ENCODE results near the gene CHMP4B.

CHMP4B gene

GRCh38 chr20:33798444-33798843, 12.7 kb upstream of the CHMP4B start:
- Histone ChIP-seq H3K79me2 (ENCODE audit: control insufficient read depth, insufficient read depth, low read length, unreplicated experiment) (no peaks in the 10 kb centered on the region), H3K36me3 (ENCODE audit: insufficient read depth, low read length) (no peaks in the 10 kb centered on the region), H3K4me3 (ENCODE audit: low read depth, low read length) (no peak overlapping the region), H2AFZ (ENCODE audit: low read length, unreplicated experiment) (no peak overlapping the region), H3K27ac (ENCODE audit: low read depth, low read length) (no peak overlapping the region), H3K4me1 (ENCODE audit: control insufficient read depth, insufficient read depth, low read length, unreplicated experiment) (peaks cover 2% of the 10 kb centered on the region), H3K27me3 (ENCODE audit: insufficient read depth, low read length) (no peaks in the 10 kb centered on the region)

GRCh38 chr20:33803921-33804337, 7.2 kb upstream of the CHMP4B start:
- peaks cover 13% of the 10 kb centered on the region for H3K4me1 ChIP-seq (ENCODE audit: control insufficient read depth, insufficient read depth, low read length, unreplicated experiment)
- H2AFZ ChIP-seq (ENCODE audit: low read length, unreplicated experiment): peak overlapping the region; percentile 86
- 0 out of 2 replicates have a peak overlapping the region, but pooled peaks have one; percentile 7 for H3K4me3 ChIP-seq (ENCODE audit: low read depth, low read length)
- no peaks in the 10 kb centered on the region for H3K79me2 ChIP-seq (ENCODE audit: control insufficient read depth, insufficient read depth, low read length, unreplicated experiment)
- H3K27ac ChIP-seq (ENCODE audit: low read depth, low read length): peak overlapping the region; percentile 78
- no peaks in the 10 kb centered on the region for H3K27me3 ChIP-seq (ENCODE audit: insufficient read depth, low read length)
- H3K36me3 ChIP-seq (ENCODE audit: insufficient read depth, low read length): no peaks in the 10 kb centered on the region

- H3K4me3 ChIP-seq (ENCODE audit: low read depth, low read length): no peak overlapping the region
- H3K79me2 ChIP-seq (ENCODE audit: control insufficient read depth, insufficient read depth, low read length, unreplicated experiment): peaks cover 22% of the 10 kb centered on the region
- H3K27ac ChIP-seq (ENCODE audit: low read depth, low read length): no peak overlapping the region
- H2AFZ ChIP-seq (ENCODE audit: low read length, unreplicated experiment): no peak overlapping the region
- H3K4me1 ChIP-seq (ENCODE audit: control insufficient read depth, insufficient read depth, low read length, unreplicated experiment): peaks cover 16% of the 10 kb centered on the region
- H3K36me3 ChIP-seq (ENCODE audit: insufficient read depth, low read length): no peaks in the 10 kb centered on the region
- H3K27me3 ChIP-seq (ENCODE audit: insufficient read depth, low read length): no peaks in the 10 kb centered on the region
These were observed 2.8 kb upstream of the CHMP4B start for GRCh38 chr20:33808388-33808787.

- H3K4me3 ChIP-seq (ENCODE audit: low read depth, low read length): no peak overlapping the region
- H3K36me3 ChIP-seq (ENCODE audit: insufficient read depth, low read length): no peaks in the 10 kb centered on the region
- no peak overlapping the region for H3K27ac ChIP-seq (ENCODE audit: low read depth, low read length)
- no peak overlapping the region for H2AFZ ChIP-seq (ENCODE audit: low read length, unreplicated experiment)
- no peaks in the 10 kb centered on the region for H3K27me3 ChIP-seq (ENCODE audit: insufficient read depth, low read length)
- peaks cover 40% of the 10 kb centered on the region for H3K79me2 ChIP-seq (ENCODE audit: control insufficient read depth, insufficient read depth, low read length, unreplicated experiment)
- H3K4me1 ChIP-seq (ENCODE audit: control insufficient read depth, insufficient read depth, low read length, unreplicated experiment): peaks cover 4% of the 10 kb centered on the region
These were observed 889 bp upstream of the CHMP4B start for GRCh38 chr20:33810259-33810658.

GRCh38 chr20:33811776-33812151, 616 bp downstream of the CHMP4B start:
- peak overlapping the region; percentile 90 for H3K4me3 ChIP-seq (ENCODE audit: low read depth, low read length)
- peak overlapping the region; percentile 66 for H2AFZ ChIP-seq (ENCODE audit: low read length, unreplicated experiment)
- no peaks in the 10 kb centered on the region; the same call in 1 of the 2 replicates for H3K36me3 ChIP-seq (ENCODE audit: insufficient read depth, low read length)
- H3K79me2 ChIP-seq (ENCODE audit: control insufficient read depth, insufficient read depth, low read length, unreplicated experiment): peaks cover 55% of the 10 kb centered on the region
- H3K27me3 ChIP-seq (ENCODE audit: insufficient read depth, low read length): no peaks in the 10 kb centered on the region
- peak overlapping the region; percentile 96 for H3K27ac ChIP-seq (ENCODE audit: low read depth, low read length)
- H3K4me1 ChIP-seq (ENCODE audit: control insufficient read depth, insufficient read depth, low read length, unreplicated experiment): peaks cover 4% of the 10 kb centered on the region

- Histone ChIP-seq H3K36me3 (ENCODE audit: insufficient read depth, low read length) (no peaks in the 10 kb centered on the region; the same call in 1 of the 2 replicates), H2AFZ (ENCODE audit: low read length, unreplicated experiment) (peak overlapping the region; percentile 66), H3K79me2 (ENCODE audit: control insufficient read depth, insufficient read depth, low read length, unreplicated experiment) (peaks cover 61% of the 10 kb centered on the region), H3K4me1 (ENCODE audit: control insufficient read depth, insufficient read depth, low read length, unreplicated experiment) (peaks cover 4% of the 10 kb centered on the region), H3K4me3 (ENCODE audit: low read depth, low read length) (peak overlapping the region; percentile 90), H3K27me3 (ENCODE audit: insufficient read depth, low read length) (no peaks in the 10 kb centered on the region), H3K27ac (ENCODE audit: low read depth, low read length) (peak overlapping the region; percentile 96)
These were observed 1.2 kb downstream of the CHMP4B start for GRCh38 chr20:33812152-33812849.

- peak overlapping the region; percentile 90 for H3K4me3 ChIP-seq (ENCODE audit: low read depth, low read length)
- peaks cover 67% of the 10 kb centered on the region for H3K79me2 ChIP-seq (ENCODE audit: control insufficient read depth, insufficient read depth, low read length, unreplicated experiment)
- H3K27me3 ChIP-seq (ENCODE audit: insufficient read depth, low read length): no peaks in the 10 kb centered on the region
- H3K4me1 ChIP-seq (ENCODE audit: control insufficient read depth, insufficient read depth, low read length, unreplicated experiment): peaks cover 4% of the 10 kb centered on the region
- peak overlapping the region; percentile 96 for H3K27ac ChIP-seq (ENCODE audit: low read depth, low read length)
- no peak overlapping the region for H2AFZ ChIP-seq (ENCODE audit: low read length, unreplicated experiment)
- no peaks in the 10 kb centered on the region; the same call in 1 of the 2 replicates for H3K36me3 ChIP-seq (ENCODE audit: insufficient read depth, low read length)
These were observed 1.8 kb downstream of the CHMP4B start for GRCh38 chr20:33812908-33813462.

GRCh38 chr20:33814238-33814712, 3.1 kb downstream of the CHMP4B start:
- no peaks in the 10 kb centered on the region; the same call in 1 of the 2 replicates for H3K36me3 ChIP-seq (ENCODE audit: insufficient read depth, low read length)
- H3K4me3 ChIP-seq (ENCODE audit: low read depth, low read length): no peak overlapping the region
- peaks cover 4% of the 10 kb centered on the region for H3K4me1 ChIP-seq (ENCODE audit: control insufficient read depth, insufficient read depth, low read length, unreplicated experiment)
- H2AFZ ChIP-seq (ENCODE audit: low read length, unreplicated experiment): no peak overlapping the region
- peaks cover 80% of the 10 kb centered on the region for H3K79me2 ChIP-seq (ENCODE audit: control insufficient read depth, insufficient read depth, low read length, unreplicated experiment)
- H3K27me3 ChIP-seq (ENCODE audit: insufficient read depth, low read length): no peaks in the 10 kb centered on the region
- no peak overlapping the region for H3K27ac ChIP-seq (ENCODE audit: low read depth, low read length)

GRCh38 chr20:33815671-33816070, 4.5 kb downstream of the CHMP4B start:
- no peaks in the 10 kb centered on the region; the same call in 1 of the 2 replicates for H3K36me3 ChIP-seq (ENCODE audit: insufficient read depth, low read length)

GRCh38 chr20:33816191-33816590, 5.0 kb downstream of the CHMP4B start:
- Histone ChIP-seq H2AFZ (ENCODE audit: low read length, unreplicated experiment) (no peak overlapping the region), H3K27ac (ENCODE audit: low read depth, low read length) (no peak overlapping the region), H3K4me1 (ENCODE audit: control insufficient read depth, insufficient read depth, low read length, unreplicated experiment) (peaks cover 4% of the 10 kb centered on the region), H3K36me3 (ENCODE audit: insufficient read depth, low read length) (no peaks in the 10 kb centered on the region; the same call in 1 of the 2 replicates), H3K27me3 (ENCODE audit: insufficient read depth, low read length) (no peaks in the 10 kb centered on the region), H3K79me2 (ENCODE audit: control insufficient read depth, insufficient read depth, low read length, unreplicated experiment) (peaks cover 96% of the 10 kb centered on the region), H3K4me3 (ENCODE audit: low read depth, low read length) (no peak overlapping the region)

More at GRCh38 chr20:33815671-33816070, 4.5 kb downstream of the CHMP4B start:
- Histone ChIP-seq H2AFZ (ENCODE audit: low read length, unreplicated experiment) (no peak overlapping the region), H3K79me2 (ENCODE audit: control insufficient read depth, insufficient read depth, low read length, unreplicated experiment) (peaks cover 92% of the 10 kb centered on the region), H3K27me3 (ENCODE audit: insufficient read depth, low read length) (no peaks in the 10 kb centered on the region), H3K4me1 (ENCODE audit: control insufficient read depth, insufficient read depth, low read length, unreplicated experiment) (peaks cover 4% of the 10 kb centered on the region), H3K27ac (ENCODE audit: low read depth, low read length) (no peak overlapping the region), H3K4me3 (ENCODE audit: low read depth, low read length) (no peak overlapping the region)

GRCh38 chr20:33817411-33817810, 6.3 kb downstream of the CHMP4B start:
- Histone ChIP-seq H3K4me1 (ENCODE audit: control insufficient read depth, insufficient read depth, low read length, unreplicated experiment) (peaks cover 4% of the 10 kb centered on the region), H3K27me3 (ENCODE audit: insufficient read depth, low read length) (no peaks in the 10 kb centered on the region), H3K4me3 (ENCODE audit: low read depth, low read length) (no peak overlapping the region), H3K36me3 (ENCODE audit: insufficient read depth, low read length) (no peaks in the 10 kb centered on the region; the same call in 1 of the 2 replicates), H3K79me2 (ENCODE audit: control insufficient read depth, insufficient read depth, low read length, unreplicated experiment) (peaks cover 86% of the 10 kb centered on the region), H2AFZ (ENCODE audit: low read length, unreplicated experiment) (no peak overlapping the region), H3K27ac (ENCODE audit: low read depth, low read length) (no peak overlapping the region)

Measured in ACC112 (cell line).